ENCODE measurements around the gene ABCC9. TPM values are rescaled to one million over a fixed set of nuclear protein-coding genes. Genes with fewer than 3 reads are reported as not detected.

Gene ABCC9
- polyA plus RNA-seq, 1 of the 3 experiments (the other 2 are of a cell fraction): 0.02 TPM

DNA sequence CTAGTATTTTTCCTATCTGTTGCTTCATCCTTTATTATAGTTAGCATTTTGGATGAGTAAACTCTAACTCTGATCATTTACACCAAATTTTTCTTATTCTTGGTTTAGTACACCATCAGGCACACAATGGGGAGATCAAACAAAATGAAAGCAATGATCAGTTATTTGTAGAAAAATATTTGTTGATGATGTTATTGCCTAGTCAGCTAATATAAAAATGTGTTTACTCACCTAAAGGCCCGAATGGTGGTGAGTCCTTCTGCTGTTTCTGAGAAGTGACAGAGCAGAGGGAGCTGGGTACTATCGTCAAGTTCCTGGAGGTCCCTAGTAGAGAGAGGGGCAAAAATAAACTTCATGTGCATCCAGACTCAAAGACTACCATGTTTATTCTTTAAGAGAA is 103.4 kb downstream of the ABCC9 start:
- DNase-seq: no peak
- no peaks in the 10 kb centered on the region for H3K36me3 ChIP-seq (replicated peaks in 1 of 2; ENCODE audit: control insufficient read depth in 1 of 2, insufficient read depth in 2 of 2, low read length in 1 of 2)
- no peak overlapping the region for H3K4me3 ChIP-seq (ENCODE audit: low read depth in 2 of 2, low read length in 1 of 2)
- no peak overlapping the region for H3K4me2 ChIP-seq
- no peaks in the 10 kb centered on the region for H4K20me1 ChIP-seq (ENCODE audit: insufficient read depth)
- WGBS (ENCODE audit: low lambda C conversion rate): 8% methylated on average over 2 of the region's 2 CpGs
- H3K79me2 ChIP-seq (ENCODE audit: insufficient read depth): no peaks in the 10 kb centered on the region
- TF ChIP-seq FOXJ3 (CRISPR knock-in tag; IDR thresholded peaks at IDR 0.05) (no peak), REST (IDR thresholded peaks at IDR 0.05; ENCODE audit: low read depth, low read length) (no peak), GATA2 (CRISPR knock-in tag; IDR thresholded peaks at IDR 0.05) (no peak), EP300 (IDR thresholded peaks at IDR 0.05; ENCODE audit: borderline replicate concordance in 1 of 2, low read depth in 1 of 2, low read length in 1 of 2) (no peak), CTCF (IDR thresholded peaks at IDR 0.05) (no peak), POLR2AphosphoS5 (IDR thresholded peaks at IDR 0.05; ENCODE audit: low read depth, low read length) (no peak), SMC3 (IDR thresholded peaks at IDR 0.05; ENCODE audit: low read depth, low read length) (no peak), TEAD4 (IDR thresholded peaks at IDR 0.05; ENCODE audit: borderline replicate concordance, insufficient read depth) (no peak), YY1 (IDR thresholded peaks at IDR 0.05; ENCODE audit: low read depth) (no peak), JUND (IDR thresholded peaks at IDR 0.05) (no peak), RXRA (IDR thresholded peaks at IDR 0.05; ENCODE audit: borderline replicate concordance, low read depth) (no peak), SIN3A (IDR thresholded peaks at IDR 0.05; ENCODE audit: borderline replicate concordance, low read depth, low read length) (no peak), ZBTB33 (IDR thresholded peaks at IDR 0.05; ENCODE audit: borderline replicate concordance, low read depth) (no peak), EZH2phosphoT487 (IDR thresholded peaks at IDR 0.05; ENCODE audit: borderline replicate concordance, low read depth) (no peak)
- TF ChIP-seq, protein P1, sequence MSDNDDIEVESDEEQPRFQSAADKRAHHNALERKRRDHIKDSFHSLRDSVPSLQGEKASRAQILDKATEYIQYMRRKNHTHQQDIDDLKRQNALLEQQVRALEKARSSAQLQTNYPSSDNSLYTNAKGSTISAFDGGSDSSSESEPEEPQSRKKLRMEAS (IDR thresholded peaks at IDR 0.05; ENCODE audit: low read depth): no peak
- TF ChIP-seq, protein P2, sequence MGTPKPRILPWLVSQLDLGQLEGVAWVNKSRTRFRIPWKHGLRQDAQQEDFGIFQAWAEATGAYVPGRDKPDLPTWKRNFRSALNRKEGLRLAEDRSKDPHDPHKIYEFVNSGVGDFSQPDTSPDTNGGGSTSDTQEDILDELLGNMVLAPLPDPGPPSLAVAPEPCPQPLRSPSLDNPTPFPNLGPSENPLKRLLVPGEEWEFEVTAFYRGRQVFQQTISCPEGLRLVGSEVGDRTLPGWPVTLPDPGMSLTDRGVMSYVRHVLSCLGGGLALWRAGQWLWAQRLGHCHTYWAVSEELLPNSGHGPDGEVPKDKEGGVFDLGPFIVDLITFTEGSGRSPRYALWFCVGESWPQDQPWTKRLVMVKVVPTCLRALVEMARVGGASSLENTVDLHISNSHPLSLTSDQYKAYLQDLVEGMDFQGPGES (IDR thresholded peaks at IDR 0.05; ENCODE audit: low read depth, low read length): no peak
- TF ChIP-seq, protein P3, sequence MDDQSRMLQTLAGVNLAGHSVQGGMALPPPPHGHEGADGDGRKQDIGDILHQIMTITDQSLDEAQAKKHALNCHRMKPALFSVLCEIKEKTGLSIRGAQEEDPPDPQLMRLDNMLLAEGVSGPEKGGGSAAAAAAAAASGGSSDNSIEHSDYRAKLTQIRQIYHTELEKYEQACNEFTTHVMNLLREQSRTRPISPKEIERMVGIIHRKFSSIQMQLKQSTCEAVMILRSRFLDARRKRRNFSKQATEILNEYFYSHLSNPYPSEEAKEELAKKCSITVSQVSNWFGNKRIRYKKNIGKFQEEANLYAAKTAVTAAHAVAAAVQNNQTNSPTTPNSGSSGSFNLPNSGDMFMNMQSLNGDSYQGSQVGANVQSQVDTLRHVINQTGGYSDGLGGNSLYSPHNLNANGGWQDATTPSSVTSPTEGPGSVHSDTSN (IDR thresholded peaks at IDR 0.05): no peak
- TF ChIP-seq, protein P4, sequence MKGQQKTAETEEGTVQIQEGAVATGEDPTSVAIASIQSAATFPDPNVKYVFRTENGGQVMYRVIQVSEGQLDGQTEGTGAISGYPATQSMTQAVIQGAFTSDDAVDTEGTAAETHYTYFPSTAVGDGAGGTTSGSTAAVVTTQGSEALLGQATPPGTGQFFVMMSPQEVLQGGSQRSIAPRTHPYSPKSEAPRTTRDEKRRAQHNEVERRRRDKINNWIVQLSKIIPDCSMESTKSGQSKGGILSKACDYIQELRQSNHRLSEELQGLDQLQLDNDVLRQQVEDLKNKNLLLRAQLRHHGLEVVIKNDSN (IDR thresholded peaks at IDR 0.05; ENCODE audit: borderline replicate concordance, low read depth): no peak
- no peaks in the 10 kb centered on the region for H3K4me1 ChIP-seq (ENCODE audit: control insufficient read depth in 1 of 2, insufficient read depth in 2 of 2, low read depth in 1 of 2, low read length in 1 of 2)
- H3K27ac ChIP-seq (ENCODE audit: low read depth in 2 of 2, low read length in 1 of 2): no peak overlapping the region
- H3K27me3 ChIP-seq (ENCODE audit: insufficient read depth): no peaks in the 10 kb centered on the region; the same call in 1 of the 2 replicates
- no peaks in the 10 kb centered on the region for H3K9me2 ChIP-seq
- no peaks in the 10 kb centered on the region for H3F3A ChIP-seq (replicated peaks; ENCODE audit: insufficient read depth)
- POLR2A ChIA-PET: no interaction called here
- CTCF ChIA-PET: interaction anchor here (1.5 kb wide), 1 partner anchor 10 kb away, joined by 3 read pairs; no protein-coding TSS in a partner anchor
- H3K9ac ChIP-seq: no peak overlapping the region
- no peak overlapping the region for H2AFZ ChIP-seq (ENCODE audit: low read depth)
- no peaks in the 10 kb centered on the region for H3K9me3 ChIP-seq
